GM12872 (cell line): ENCODE measurements around the gene CATSPERB.
A peak's percentile ranks its signal among the peaks of the same experiment; 100 is the strongest.

Source experiments
- TF ChIP-seq, protein P1 (sequence below): IDR thresholded peaks from 3 replicates; pipeline ENCODE4 v1.5.1; 2011; ENCODE audit warnings: low read depth, mild to moderate bottlenecking, low read length, moderate library complexity; ENCODE audit not compliant: insufficient read depth

Gene CATSPERB

GRCh38 chr14:91573528-91573893 is 158.4 kb downstream of the CATSPERB start:
- TF ChIP-seq, protein P1, sequence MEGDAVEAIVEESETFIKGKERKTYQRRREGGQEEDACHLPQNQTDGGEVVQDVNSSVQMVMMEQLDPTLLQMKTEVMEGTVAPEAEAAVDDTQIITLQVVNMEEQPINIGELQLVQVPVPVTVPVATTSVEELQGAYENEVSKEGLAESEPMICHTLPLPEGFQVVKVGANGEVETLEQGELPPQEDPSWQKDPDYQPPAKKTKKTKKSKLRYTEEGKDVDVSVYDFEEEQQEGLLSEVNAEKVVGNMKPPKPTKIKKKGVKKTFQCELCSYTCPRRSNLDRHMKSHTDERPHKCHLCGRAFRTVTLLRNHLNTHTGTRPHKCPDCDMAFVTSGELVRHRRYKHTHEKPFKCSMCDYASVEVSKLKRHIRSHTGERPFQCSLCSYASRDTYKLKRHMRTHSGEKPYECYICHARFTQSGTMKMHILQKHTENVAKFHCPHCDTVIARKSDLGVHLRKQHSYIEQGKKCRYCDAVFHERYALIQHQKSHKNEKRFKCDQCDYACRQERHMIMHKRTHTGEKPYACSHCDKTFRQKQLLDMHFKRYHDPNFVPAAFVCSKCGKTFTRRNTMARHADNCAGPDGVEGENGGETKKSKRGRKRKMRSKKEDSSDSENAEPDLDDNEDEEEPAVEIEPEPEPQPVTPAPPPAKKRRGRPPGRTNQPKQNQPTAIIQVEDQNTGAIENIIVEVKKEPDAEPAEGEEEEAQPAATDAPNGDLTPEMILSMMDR = no peak

DNA sequence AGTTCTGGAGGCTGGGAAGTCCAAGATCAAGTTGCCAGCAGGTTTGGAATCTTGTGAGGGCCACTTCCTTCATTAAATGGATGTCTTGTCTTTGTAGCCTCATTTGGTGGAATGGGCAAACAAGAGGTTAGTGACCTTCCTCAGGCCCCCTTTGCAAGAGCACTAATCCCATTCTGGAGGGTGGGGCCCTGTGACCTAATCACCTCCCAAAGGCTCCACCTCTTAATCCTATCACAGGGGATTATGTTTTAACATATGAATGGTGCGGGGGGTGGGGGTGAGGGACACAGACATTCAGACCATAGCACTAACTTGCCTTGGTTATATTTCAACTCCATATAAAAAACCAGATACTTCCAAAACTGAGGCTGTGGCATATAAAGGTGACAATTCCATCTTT is 161.9 kb downstream of the CATSPERB start:
- TF ChIP-seq, protein P1 = no peak

GRCh38 chr14:91569301-91569700 is 162.6 kb downstream of the CATSPERB start:
- TF ChIP-seq, protein P1 = no peak

DNA sequence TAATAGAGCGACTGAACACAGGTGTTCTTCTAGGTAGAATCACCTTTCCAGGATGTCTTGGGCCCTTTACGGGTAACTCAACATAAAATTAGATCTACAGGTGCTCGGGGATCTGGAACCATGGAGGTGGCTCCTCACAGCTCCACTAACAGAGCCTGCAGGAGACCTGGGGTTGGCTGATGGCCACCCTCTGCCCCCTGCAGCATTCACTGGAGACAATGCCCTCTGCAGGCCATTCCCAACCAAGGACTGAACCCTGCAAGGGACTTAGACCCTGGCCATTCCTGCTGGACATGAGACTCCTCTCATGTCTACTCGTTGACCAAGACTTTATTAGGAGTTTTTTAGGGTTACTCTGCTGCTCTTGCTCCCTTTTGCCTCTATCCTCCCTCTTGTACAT is 163.3 kb downstream of the CATSPERB start:
- TF ChIP-seq, protein P1 = no peak; the same call in 2 of the 3 replicates

DNA sequence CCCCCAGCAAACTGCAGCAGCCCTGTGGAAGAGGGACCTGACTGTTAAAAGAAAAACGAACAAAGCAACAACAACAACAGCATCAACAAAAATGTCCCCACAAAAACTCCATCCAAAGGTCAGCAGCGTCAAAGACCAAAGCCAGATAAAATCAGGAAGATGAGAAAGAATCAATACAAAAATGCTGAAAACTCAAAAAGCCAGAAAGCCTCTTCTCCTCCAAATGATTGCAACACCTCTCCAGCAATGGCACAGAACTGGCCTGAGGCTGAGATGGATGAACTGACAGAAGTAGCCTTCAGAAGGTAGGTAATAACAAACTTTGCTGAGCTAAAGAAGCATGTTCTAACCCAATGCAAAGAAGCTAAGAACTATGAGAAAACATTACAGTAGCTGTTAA is 176.4 kb downstream of the CATSPERB start:
- TF ChIP-seq, protein P1 = no peak

DNA sequence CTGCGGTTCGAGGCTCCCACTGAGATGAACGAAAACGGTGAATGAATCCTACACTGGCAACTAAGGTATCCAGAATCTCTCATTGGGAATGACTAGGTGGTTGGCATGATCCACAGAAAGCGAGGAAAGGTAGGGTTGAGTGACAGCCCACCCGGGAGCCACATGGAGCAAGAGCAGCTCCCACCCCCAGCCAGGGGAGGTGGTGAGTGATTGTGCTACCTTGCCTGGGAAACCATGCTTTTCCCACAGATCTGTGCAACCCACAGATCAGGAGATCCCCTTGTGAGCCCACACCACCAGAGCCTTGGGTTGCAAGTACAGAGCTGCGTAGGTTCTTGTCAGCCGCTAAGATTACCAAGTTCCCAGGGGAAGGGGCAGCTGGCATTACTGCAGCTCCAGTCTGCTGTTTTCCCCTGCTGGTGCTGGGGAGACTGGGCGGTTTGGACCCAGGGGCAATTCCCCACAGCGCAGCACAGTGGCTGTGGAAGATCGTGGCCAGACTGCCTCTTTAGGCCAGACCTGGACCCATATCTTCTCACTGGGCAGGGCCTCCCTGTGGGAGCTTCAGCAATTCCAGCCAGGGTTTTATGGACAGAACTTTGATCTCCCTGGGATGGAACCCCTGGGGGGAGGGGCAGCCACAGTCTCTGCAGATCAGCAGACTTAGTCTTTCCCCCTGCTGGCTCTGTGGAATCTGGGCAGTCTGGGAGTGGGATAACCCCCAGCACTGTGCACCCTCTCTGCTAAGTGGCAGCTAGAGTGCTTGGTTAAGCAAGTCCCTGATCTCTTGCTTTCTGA is 177.2 kb downstream of the CATSPERB start:
- TF ChIP-seq, protein P1 = no peak

DNA sequence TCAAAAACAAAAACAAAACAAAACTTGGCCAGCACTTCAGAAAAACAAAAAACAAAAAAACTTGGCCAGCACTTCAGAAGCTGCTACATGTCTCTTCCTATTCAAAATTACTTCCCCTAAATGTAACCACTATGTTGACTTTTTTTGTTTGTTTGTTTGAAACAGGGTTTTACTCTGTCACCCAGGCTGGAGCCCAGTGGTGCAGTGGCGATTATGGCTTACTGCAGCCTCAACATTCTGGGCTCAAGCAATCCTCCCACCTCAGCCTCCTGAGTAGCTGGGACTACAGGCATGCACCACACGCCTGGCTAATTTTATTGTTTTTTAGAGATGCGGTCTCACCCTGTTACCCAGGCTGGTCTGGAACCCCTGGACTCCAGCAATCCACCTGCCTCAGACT is 183.8 kb downstream of the CATSPERB start:
- TF ChIP-seq, protein P1 = peak; percentile 11; the same call in 1 of the 3 replicates
